ENCODE results near the gene FAM187B.

Gene FAM187B

GRCh38 chr19:35249146-35249847 lies 20.8 kb upstream of the FAM187B start:
- no peak overlapping the region for H3K4me3 ChIP-seq (ENCODE audit: low read depth, low read length)
- H3K27me3 ChIP-seq (replicated peaks) = peaks cover 38% of the 10 kb centered on the region
- DNase-seq = no peak
- H3K27ac ChIP-seq = no peak overlapping the region
- no peak for TF ChIP-seq CTCF (IDR thresholded peaks at IDR 0.05; ENCODE audit: low read depth, low read length, missing control alignments)
- in situ Hi-C loops (cut with HindIII; ENCODE audit: low pct_ligation_motif_present, low sequenced_read_pairs) = no loop called here
- H3K36me3 ChIP-seq (replicated peaks) = no peaks in the 10 kb centered on the region

GRCh38 chr19:35248310-35249145 lies 20.0 kb upstream of the FAM187B start, which contains the start of gene LSR:
Gene LSR (plus strand): TSS chr19:35249002. CDS start chr19:35249023, 21 bp downstream.
- Histone ChIP-seq H3K4me3 (ENCODE audit: low read depth, low read length) (no peak within 1 kb of the TSS), H3K36me3 (replicated peaks) (no peaks in the 10 kb centered on the region), H3K27ac (no peak within 1 kb of the TSS), H3K27me3 (replicated peaks) (peaks cover 38% of the 10 kb centered on the region)
- no peak for DNase-seq
- in situ Hi-C loops (cut with HindIII; ENCODE audit: low pct_ligation_motif_present, low sequenced_read_pairs) = no loop called here
- TF ChIP-seq CTCF (IDR thresholded peaks at IDR 0.05; ENCODE audit: low read depth, low read length, missing control alignments) = no peak

- no peak for DNase-seq
- peaks cover 38% of the 10 kb centered on the region for H3K27me3 ChIP-seq (replicated peaks)
- in situ Hi-C loops (cut with HindIII; ENCODE audit: low pct_ligation_motif_present, low sequenced_read_pairs) = no loop called here
- H3K27ac ChIP-seq = no peak overlapping the region
- TF ChIP-seq CTCF (IDR thresholded peaks at IDR 0.05; ENCODE audit: low read depth, low read length, missing control alignments) = no peak
- no peaks in the 10 kb centered on the region for H3K36me3 ChIP-seq (replicated peaks)
- H3K4me3 ChIP-seq (ENCODE audit: low read depth, low read length) = no peak overlapping the region
Observed at GRCh38 chr19:35247526-35248309, 19.2 kb upstream of the FAM187B start.

GRCh38 chr19:35246466-35247092 lies 18.0 kb upstream of the FAM187B start:
- TF ChIP-seq CTCF (IDR thresholded peaks at IDR 0.05; ENCODE audit: low read depth, low read length, missing control alignments) = no peak
- no peak overlapping the region for H3K27ac ChIP-seq
- in situ Hi-C loops (cut with HindIII; ENCODE audit: low pct_ligation_motif_present, low sequenced_read_pairs) = no loop called here

GRCh38 chr19:35241417-35241816 lies 12.9 kb upstream of the FAM187B start:
- in situ Hi-C loops (cut with HindIII; ENCODE audit: low pct_ligation_motif_present, low sequenced_read_pairs) = no loop called here
- no peak for TF ChIP-seq CTCF (IDR thresholded peaks at IDR 0.05; ENCODE audit: low read depth, low read length, missing control alignments)
- Histone ChIP-seq H3K4me3 (ENCODE audit: low read depth, low read length) (no peak overlapping the region), H3K36me3 (replicated peaks) (no peaks in the 10 kb centered on the region), H3K27ac (no peak overlapping the region), H3K27me3 (replicated peaks) (no peaks in the 10 kb centered on the region)
- no peak for DNase-seq

More at GRCh38 chr19:35246466-35247092, 18.0 kb upstream of the FAM187B start:
- Histone ChIP-seq H3K4me3 (ENCODE audit: low read depth, low read length) (no peak overlapping the region), H3K36me3 (replicated peaks) (no peaks in the 10 kb centered on the region), H3K27me3 (replicated peaks) (peaks cover 38% of the 10 kb centered on the region)
- DNase-seq = no peak
